ENCODE results near the gene TMCC1. TPM values are rescaled to one million over a fixed set of nuclear protein-coding genes. Genes with fewer than 3 reads are reported as not detected.

TMCC1 gene
- total RNA-seq, 1 donor from 2014 or later: 52.5 TPM

DNA sequence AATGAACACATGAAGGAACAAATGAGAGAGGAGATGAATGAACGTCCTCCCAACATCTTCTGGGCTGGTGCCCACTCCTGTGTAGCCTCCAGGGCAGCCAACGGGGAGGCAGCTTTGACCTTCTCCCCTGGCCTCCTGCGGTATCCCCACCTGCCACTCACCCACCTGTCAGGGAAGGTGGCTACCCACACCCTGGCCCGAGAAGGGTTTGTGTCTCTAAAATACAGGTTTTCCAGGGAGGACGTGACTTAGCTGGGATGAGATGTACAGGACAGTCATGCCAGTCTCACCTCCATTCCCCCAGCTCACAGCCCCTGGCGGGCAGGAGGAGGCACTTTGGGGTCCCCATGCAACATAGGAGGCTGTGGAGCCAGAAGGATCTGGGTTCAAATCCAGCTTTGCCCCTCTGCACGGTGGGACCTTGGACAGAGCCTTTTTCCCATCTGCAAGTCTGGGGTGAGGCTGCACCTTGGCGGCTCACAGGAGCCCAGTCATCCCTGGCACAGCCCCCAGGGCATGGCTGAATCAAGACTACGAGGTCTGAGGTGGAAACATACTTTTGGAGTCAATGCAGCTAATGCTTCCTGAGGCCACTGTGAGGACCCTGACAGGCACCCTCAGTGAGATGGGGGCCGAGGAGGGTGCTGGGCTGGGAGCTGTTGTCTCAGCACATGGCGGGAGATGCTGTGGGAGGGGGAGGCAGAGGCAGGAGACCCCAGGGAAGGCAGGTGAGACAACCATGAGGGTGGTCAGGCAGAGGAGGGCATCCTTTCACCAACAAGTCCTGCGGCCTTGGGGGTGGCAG, 275.9 kb downstream of the TMCC1 start:
- Mint-ChIP-seq H3K9me3 (ENCODE audit: low read depth) (no peaks in the 10 kb centered on the region), H3K27ac (no peak overlapping the region), H3K4me1 (ENCODE audit: low read depth) (peaks cover 4% of the 10 kb centered on the region), H3K36me3 (ENCODE audit: insufficient read depth) (no peaks in the 10 kb centered on the region), H3K27me3 (peaks cover 7% of the 10 kb centered on the region), H3K4me3 (ENCODE audit: low read depth) (no peak overlapping the region)
- DNase-seq (ENCODE audit: low spot score, unreplicated experiment): no peak
- TF ChIP-seq, protein P1, sequence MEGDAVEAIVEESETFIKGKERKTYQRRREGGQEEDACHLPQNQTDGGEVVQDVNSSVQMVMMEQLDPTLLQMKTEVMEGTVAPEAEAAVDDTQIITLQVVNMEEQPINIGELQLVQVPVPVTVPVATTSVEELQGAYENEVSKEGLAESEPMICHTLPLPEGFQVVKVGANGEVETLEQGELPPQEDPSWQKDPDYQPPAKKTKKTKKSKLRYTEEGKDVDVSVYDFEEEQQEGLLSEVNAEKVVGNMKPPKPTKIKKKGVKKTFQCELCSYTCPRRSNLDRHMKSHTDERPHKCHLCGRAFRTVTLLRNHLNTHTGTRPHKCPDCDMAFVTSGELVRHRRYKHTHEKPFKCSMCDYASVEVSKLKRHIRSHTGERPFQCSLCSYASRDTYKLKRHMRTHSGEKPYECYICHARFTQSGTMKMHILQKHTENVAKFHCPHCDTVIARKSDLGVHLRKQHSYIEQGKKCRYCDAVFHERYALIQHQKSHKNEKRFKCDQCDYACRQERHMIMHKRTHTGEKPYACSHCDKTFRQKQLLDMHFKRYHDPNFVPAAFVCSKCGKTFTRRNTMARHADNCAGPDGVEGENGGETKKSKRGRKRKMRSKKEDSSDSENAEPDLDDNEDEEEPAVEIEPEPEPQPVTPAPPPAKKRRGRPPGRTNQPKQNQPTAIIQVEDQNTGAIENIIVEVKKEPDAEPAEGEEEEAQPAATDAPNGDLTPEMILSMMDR (IDR thresholded peaks at IDR 0.05; ENCODE audit: unreplicated experiment): no peak

DNA sequence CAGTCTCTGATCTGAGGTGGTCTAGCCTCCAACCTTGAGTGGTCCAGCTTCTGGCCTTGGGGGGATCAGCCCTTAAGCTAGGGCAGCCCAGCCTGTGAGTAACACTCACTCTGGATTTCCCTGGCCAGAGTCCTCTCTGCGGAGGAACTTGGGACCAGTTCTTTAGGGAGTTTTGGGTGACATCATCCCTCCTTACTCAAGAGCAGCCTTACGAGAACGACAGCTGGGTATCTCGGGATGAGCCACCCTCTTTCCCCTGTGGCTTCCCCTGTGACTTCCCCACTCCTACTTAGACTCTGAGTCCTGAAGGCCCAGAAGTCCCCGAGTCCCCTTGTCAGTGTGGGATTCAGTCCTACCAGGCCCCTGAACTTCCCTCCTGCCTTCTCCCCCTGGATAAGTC, 276.8 kb downstream of the TMCC1 start:
- Mint-ChIP-seq H3K27me3 (peaks cover 7% of the 10 kb centered on the region), H3K4me1 (ENCODE audit: low read depth) (peaks cover 2% of the 10 kb centered on the region), H3K36me3 (ENCODE audit: insufficient read depth) (no peaks in the 10 kb centered on the region), H3K9me3 (ENCODE audit: low read depth) (no peaks in the 10 kb centered on the region), H3K4me3 (ENCODE audit: low read depth) (no peak overlapping the region), H3K27ac (no peak overlapping the region)
- no peak for DNase-seq (ENCODE audit: low spot score, unreplicated experiment)
- TF ChIP-seq, protein P1 (IDR thresholded peaks at IDR 0.05; ENCODE audit: unreplicated experiment): no peak

DNA sequence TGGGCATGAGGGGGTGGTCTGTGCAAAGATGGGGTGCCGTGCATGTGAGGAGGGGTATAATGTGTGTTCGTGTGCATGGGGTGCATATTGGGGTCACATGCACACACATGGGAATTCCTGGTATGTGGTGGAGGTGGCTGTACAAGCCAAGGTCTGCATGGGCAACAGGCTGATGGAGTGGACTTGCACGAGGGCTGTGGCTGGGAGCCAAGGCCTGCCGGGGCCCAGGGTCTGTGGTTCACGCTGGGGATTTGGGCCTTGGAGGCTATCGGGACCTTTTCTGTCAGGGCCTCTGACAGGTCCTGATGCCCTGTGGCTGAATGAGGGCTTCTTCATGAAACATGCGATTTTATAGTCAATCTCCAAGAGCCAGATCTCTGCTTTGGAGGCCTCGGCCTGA, 277.2 kb downstream of the TMCC1 start:
- Mint-ChIP-seq H3K27me3 (peaks cover 7% of the 10 kb centered on the region), H3K36me3 (ENCODE audit: insufficient read depth) (no peaks in the 10 kb centered on the region), H3K27ac (no peak overlapping the region), H3K4me1 (ENCODE audit: low read depth) (no peaks in the 10 kb centered on the region), H3K9me3 (ENCODE audit: low read depth) (no peaks in the 10 kb centered on the region), H3K4me3 (ENCODE audit: low read depth) (no peak overlapping the region)
- TF ChIP-seq, protein P1 (IDR thresholded peaks at IDR 0.05; ENCODE audit: unreplicated experiment): no peak
- DNase-seq (ENCODE audit: low spot score, unreplicated experiment): no peak

DNA sequence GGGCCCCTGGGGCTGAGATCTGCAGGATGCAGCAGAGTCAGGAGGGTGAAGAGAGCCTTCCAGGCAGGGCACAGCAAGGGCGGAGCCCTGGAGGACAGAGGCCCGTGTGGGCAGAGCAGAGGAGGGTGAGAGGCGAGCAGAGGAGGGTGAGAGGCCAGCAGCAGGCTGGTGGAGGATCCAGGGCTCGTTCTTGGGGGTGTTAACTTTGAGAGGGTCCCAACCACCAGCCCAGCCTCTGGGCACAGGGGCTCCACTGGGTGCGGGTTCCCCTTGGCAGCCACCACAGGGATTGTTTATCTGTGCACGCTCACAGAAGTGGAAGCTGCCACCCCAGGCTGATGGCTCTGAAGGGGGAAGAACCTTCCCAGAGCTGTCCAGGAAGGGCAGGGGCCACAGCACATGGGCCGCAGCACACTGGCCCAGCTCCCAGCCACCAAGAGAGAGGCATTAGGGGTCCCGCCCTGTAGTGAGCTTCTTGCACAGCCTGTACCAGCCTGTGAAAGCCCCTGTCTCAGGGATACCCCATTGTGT, 277.7 kb downstream of the TMCC1 start:
- DNase-seq (ENCODE audit: low spot score, unreplicated experiment): no peak
- no peaks in the 10 kb centered on the region for H3K4me1 Mint-ChIP-seq (ENCODE audit: low read depth)
- TF ChIP-seq, protein P1 (IDR thresholded peaks at IDR 0.05; ENCODE audit: unreplicated experiment): no peak

DNA sequence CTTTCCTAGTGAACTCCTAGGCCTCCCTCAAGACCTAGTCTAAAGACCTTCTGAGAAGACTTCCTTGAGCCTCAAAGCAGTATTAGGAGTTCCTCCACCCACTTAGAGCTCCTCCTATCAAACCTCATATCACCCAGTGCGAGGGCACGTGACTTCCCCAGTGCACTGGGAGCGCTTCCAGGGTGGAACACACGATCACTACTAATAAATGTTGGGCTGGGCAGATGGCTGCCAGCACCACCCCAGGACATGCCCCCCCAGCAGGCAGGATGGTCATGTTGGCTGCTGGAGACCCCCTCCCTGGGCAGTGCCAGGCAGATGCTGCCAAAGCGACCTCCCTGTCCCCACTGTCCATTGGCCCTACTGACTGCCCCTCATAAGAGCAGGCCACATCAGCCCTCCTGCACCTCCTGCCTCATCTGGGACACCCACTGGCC, 278.6 kb downstream of the TMCC1 start:
- Mint-ChIP-seq H3K4me3 (ENCODE audit: low read depth) (no peak overlapping the region), H3K9me3 (ENCODE audit: low read depth) (no peaks in the 10 kb centered on the region), H3K36me3 (ENCODE audit: insufficient read depth) (no peaks in the 10 kb centered on the region), H3K27ac (no peak overlapping the region), H3K27me3 (peaks cover 7% of the 10 kb centered on the region), H3K4me1 (ENCODE audit: low read depth) (no peaks in the 10 kb centered on the region)
- DNase-seq (ENCODE audit: low spot score, unreplicated experiment): no peak
- TF ChIP-seq, protein P1 (IDR thresholded peaks at IDR 0.05; ENCODE audit: unreplicated experiment): no peak

More for the DNA sequence above, 277.7 kb downstream of the TMCC1 start:
- Mint-ChIP-seq H3K36me3 (ENCODE audit: insufficient read depth) (no peaks in the 10 kb centered on the region), H3K27me3 (peaks cover 7% of the 10 kb centered on the region), H3K4me3 (ENCODE audit: low read depth) (no peak overlapping the region), H3K27ac (no peak overlapping the region), H3K9me3 (ENCODE audit: low read depth) (no peaks in the 10 kb centered on the region)

All from progenitor cell of endocrine pancreas (in vitro differentiated cells).